ENCODE results near the gene RBM34. TPM values are rescaled to one million over a fixed set of nuclear protein-coding genes. Genes with fewer than 3 reads are reported as not detected.

Gene RBM34
- total and polyA plus RNA-seq, 10 of the 15 experiments (the other 5 are each of a cell fraction or from before 2014, with no cell fraction given) = 46.4 to 132 (median 109) TPM

GRCh38 chr1:235105051-235106043 is 55.7 kb downstream of the RBM34 start (continued):
- TF ChIP-seq EP300 (IDR thresholded peaks at IDR 0.05; ENCODE audit: borderline replicate concordance in 1 of 2, control insufficient read depth in 1 of 2, low read depth in 2 of 2, low read length in 2 of 2) = peak in 1 of 2 experiments; percentile 28; a peak in 1 of 4 replicates
- TF ChIP-seq ELK1 (IDR thresholded peaks at IDR 0.05; ENCODE audit: low read depth, low read length) = no peak
- peak; percentile 82; the same call in 1 of the 2 replicates for TF ChIP-seq STAT3 (IDR thresholded peaks at IDR 0.05; ENCODE audit: low read depth, low read length)
- TF ChIP-seq ZNF384 (IDR thresholded peaks at IDR 0.05; ENCODE audit: borderline replicate concordance, low read depth, low read length) = peak; percentile 84
- TF ChIP-seq CBX5 (IDR thresholded peaks at IDR 0.05; ENCODE audit: low read depth) = 0 out of 2 replicates have a peak, but pooled peaks have one; percentile 44
- TF ChIP-seq SMARCA5 (IDR thresholded peaks at IDR 0.05) = 0 out of 2 replicates have a peak, but pooled peaks have one; percentile 50
- peak; percentile 86 for TF ChIP-seq RUNX3 (IDR thresholded peaks at IDR 0.05; ENCODE audit: low read length)
- TF ChIP-seq TAF1 (IDR thresholded peaks at IDR 0.05; ENCODE audit: borderline replicate concordance, low read depth, low read length) = no peak

DNA sequence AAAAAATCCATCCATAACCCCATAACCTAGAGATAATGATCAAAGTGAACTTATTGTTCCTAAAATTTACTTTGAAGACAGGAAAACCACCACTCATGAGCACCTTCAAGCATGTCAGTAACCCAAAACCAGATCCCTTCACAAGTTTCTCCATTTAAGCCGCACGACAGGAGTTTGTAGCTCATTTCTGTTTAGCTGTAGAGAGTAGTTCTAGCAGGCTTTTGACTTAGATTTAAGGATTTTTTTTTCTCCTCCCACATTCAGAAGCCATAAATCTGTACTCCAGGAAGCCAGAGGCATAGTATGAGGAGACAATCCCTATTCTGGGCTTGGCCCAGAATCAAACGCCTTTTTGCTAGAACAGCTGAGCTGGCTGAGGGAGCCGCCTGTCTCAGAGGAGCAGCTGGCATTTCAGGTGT is 58.0 kb downstream of the RBM34 start:
- BruUV-seq (replicated peaks) = no TSS peak
- peaks cover 17% of the 10 kb centered on the region for H3K4me1 ChIP-seq (ENCODE audit: control insufficient read depth, insufficient read depth, low read length)
- intact Hi-C loops (cut with micrococcal nuclease; ENCODE audit: unreplicated experiment) (no loop called here), in situ Hi-C loops (cut with MboI) (loop anchor here (5.0 kb wide), 1 partner anchor 314 kb away; no protein-coding TSS in a partner anchor)
- no peak for FAIRE-seq
- H3K27me3 ChIP-seq (replicated peaks in 1 of 2; ENCODE audit: control insufficient read depth in 2 of 2, insufficient read depth in 2 of 2, low read length in 1 of 2) = no peaks in the 10 kb centered on the region
- no peaks in the 10 kb centered on the region for H4K20me1 ChIP-seq (ENCODE audit: control insufficient read depth, insufficient read depth)
- no peaks in the 10 kb centered on the region for H3K79me2 ChIP-seq (ENCODE audit: control insufficient read depth, insufficient read depth, low read length)
- peaks cover 3 to 5% of the 10 kb centered on the region in 2 experiments; a peak in 3 of 4 replicates for H3K36me3 ChIP-seq (ENCODE audit: control insufficient read depth in 2 of 2, insufficient read depth in 2 of 2, low read length in 1 of 2)
- no peak overlapping the region for H3K4me2 ChIP-seq (ENCODE audit: control insufficient read depth, insufficient read depth)
- H2AFZ ChIP-seq (ENCODE audit: control insufficient read depth, low read depth, low read length) = no peak overlapping the region
- WGBS (ENCODE audit: insufficient coverage, insufficient replicate concordance, low lambda C conversion rate, missing lambda C conversion rate) = 96% methylated on average over 4 of the region's 4 CpGs
- ChIA-PET POLR2A (no interaction called here), RAD21 (ENCODE audit: unreplicated experiment) (interaction anchor here (0.8 to 3.9 kb wide), 3 partner anchors 19 to 604 kb away, joined by 3 to 24 read pairs (median 4); no protein-coding TSS in a partner anchor), SMC1A (ENCODE audit: uncharacterized antibody, unreplicated experiment) (interaction anchor here (1.1 to 1.2 kb wide), 2 partner anchors 24 to 30 kb away, joined by 3 read pairs; no protein-coding TSS in a partner anchor), CTCF (interaction anchor here (1.0 to 6.2 kb wide), 4 partner anchors 8 to 314 kb away, joined by 3 to 64 read pairs (median 28); partner anchors contain the start of gene RBM34)
- DNase-seq (ENCODE audit: low read depth, low spot score) = no peak
- no peak for ATAC-seq
- H3K4me3 ChIP-seq = no peak overlapping the region
- H3K27ac ChIP-seq (ENCODE audit: control insufficient read depth, insufficient read depth) = no peak overlapping the region
- H3K9ac ChIP-seq (ENCODE audit: control insufficient read depth, insufficient read depth, low read length) = no peak overlapping the region
- no peaks in the 10 kb centered on the region for H3K9me3 ChIP-seq (replicated peaks; ENCODE audit: control insufficient read depth, insufficient read depth, low read length)
- TF ChIP-seq HCFC1 (IDR thresholded peaks at IDR 0.05; ENCODE audit: low read length) = no peak
- TF ChIP-seq JUND (IDR thresholded peaks at IDR 0.05; ENCODE audit: low read depth, low read length) = no peak
- no peak for TF ChIP-seq ZNF687 (IDR thresholded peaks at IDR 0.05)
- TF ChIP-seq BRCA1 (IDR thresholded peaks at IDR 0.05; ENCODE audit: low read depth, low read length) = no peak
- no peak for TF ChIP-seq MEF2A (IDR thresholded peaks at IDR 0.05; ENCODE audit: insufficient read depth, low read depth, low read length)
- no peak for TF ChIP-seq HDAC2 (IDR thresholded peaks at IDR 0.05)
- no peak for TF ChIP-seq MXI1 (IDR thresholded peaks at IDR 0.05; ENCODE audit: low read depth, low read length)

Measured in GM12878 (cell line).